Measurements from ENCODE around the gene MAP2K2.

Gene MAP2K2

DNA sequence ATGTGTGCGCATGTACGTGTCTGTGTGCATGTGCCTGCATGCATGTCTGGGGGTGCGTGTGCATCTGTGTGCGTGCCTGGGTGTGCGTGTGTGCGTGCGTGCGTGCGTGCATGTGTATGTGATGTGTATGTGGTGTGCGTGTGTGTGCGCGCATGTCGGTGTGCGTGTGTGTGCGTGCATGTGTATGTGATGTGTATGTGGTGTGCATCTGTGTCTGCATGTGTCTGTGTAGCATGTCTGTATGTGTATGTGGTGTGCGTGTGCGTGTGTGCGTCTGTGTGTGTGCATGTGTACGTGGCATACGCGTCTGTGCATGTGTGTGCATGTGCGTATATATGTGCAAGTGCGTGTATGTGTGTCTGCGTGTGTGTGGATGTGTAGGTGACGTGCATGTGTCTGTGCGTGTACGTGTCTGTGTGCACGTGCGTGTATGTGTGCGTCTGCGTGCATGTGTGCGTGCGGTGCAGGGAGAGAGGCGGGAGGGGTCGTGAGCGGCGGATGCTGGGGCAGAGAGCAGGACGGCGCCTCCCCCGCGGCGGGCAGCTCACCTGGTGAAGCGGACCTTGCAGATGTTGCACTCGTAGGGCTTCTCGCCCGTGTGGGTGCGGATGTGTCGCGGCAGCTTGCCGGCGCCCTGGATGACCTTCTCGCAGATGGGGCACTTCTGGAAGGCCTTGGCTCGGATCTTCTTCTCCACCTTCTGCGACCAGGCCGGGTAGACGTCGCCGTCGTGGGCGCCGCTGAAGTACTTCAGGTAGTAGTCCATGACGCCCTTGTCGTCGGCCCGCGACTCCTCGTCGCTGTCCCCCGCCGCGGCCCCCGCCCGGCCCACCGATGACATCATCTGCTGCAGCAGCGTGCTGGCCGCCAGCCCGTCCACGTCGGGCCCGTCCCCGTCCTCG is 70.2 kb downstream of the MAP2K2 start:
- TF ChIP-seq POLR2AphosphoS5 (IDR thresholded peaks at IDR 0.05; ENCODE audit: low read depth, low read length): no peak
- TF ChIP-seq FOXP2 (optimal IDR thresholded peaks at IDR 0.05; ENCODE audit: borderline replicate concordance, extremely low read depth, extremely low read length, insufficient read depth): no peak
- TF ChIP-seq TAF1 (IDR thresholded peaks at IDR 0.05; ENCODE audit: borderline replicate concordance, insufficient read depth, low read length): no peak
- TF ChIP-seq, protein P1, sequence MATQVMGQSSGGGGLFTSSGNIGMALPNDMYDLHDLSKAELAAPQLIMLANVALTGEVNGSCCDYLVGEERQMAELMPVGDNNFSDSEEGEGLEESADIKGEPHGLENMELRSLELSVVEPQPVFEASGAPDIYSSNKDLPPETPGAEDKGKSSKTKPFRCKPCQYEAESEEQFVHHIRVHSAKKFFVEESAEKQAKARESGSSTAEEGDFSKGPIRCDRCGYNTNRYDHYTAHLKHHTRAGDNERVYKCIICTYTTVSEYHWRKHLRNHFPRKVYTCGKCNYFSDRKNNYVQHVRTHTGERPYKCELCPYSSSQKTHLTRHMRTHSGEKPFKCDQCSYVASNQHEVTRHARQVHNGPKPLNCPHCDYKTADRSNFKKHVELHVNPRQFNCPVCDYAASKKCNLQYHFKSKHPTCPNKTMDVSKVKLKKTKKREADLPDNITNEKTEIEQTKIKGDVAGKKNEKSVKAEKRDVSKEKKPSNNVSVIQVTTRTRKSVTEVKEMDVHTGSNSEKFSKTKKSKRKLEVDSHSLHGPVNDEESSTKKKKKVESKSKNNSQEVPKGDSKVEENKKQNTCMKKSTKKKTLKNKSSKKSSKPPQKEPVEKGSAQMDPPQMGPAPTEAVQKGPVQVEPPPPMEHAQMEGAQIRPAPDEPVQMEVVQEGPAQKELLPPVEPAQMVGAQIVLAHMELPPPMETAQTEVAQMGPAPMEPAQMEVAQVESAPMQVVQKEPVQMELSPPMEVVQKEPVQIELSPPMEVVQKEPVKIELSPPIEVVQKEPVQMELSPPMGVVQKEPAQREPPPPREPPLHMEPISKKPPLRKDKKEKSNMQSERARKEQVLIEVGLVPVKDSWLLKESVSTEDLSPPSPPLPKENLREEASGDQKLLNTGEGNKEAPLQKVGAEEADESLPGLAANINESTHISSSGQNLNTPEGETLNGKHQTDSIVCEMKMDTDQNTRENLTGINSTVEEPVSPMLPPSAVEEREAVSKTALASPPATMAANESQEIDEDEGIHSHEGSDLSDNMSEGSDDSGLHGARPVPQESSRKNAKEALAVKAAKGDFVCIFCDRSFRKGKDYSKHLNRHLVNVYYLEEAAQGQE (IDR thresholded peaks at IDR 0.05; ENCODE audit: insufficient read depth in 1 of 2, low read depth in 2 of 2, low read length in 2 of 2): no peak
- TF ChIP-seq SIN3A (IDR thresholded peaks at IDR 0.05; ENCODE audit: borderline replicate concordance, insufficient read depth, low read length): no peak

DNA sequence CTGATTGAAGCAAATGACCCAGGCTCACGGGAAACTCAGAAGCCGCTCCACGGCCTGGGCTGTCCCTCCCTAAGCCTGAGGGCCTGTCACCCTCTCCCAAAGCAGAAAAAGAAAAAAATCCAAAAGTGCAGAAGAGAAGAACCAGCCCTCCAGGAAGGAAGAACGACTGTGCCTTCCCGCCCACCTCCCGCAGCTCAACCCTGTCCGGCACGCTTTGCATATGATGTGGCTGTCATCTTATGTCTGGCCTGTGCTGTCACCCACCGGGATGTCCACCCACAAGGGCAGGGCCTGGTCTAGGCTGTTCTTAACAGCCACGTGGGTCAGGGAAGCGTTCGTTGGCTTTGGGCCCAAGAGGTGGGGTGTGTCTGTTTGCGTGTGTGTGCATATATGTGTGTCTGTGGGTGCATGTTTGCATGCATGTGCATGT is 70.9 kb downstream of the MAP2K2 start:
- TF ChIP-seq, protein P1 (IDR thresholded peaks at IDR 0.05; ENCODE audit: insufficient read depth in 1 of 2, low read depth in 2 of 2, low read length in 2 of 2): no peak
- TF ChIP-seq POLR2AphosphoS5 (IDR thresholded peaks at IDR 0.05; ENCODE audit: low read depth, low read length) (no peak), TAF1 (IDR thresholded peaks at IDR 0.05; ENCODE audit: borderline replicate concordance, insufficient read depth, low read length) (no peak), SIN3A (IDR thresholded peaks at IDR 0.05; ENCODE audit: borderline replicate concordance, insufficient read depth, low read length) (no peak), FOXP2 (optimal IDR thresholded peaks at IDR 0.05; ENCODE audit: borderline replicate concordance, extremely low read depth, extremely low read length, insufficient read depth) (no peak)

DNA sequence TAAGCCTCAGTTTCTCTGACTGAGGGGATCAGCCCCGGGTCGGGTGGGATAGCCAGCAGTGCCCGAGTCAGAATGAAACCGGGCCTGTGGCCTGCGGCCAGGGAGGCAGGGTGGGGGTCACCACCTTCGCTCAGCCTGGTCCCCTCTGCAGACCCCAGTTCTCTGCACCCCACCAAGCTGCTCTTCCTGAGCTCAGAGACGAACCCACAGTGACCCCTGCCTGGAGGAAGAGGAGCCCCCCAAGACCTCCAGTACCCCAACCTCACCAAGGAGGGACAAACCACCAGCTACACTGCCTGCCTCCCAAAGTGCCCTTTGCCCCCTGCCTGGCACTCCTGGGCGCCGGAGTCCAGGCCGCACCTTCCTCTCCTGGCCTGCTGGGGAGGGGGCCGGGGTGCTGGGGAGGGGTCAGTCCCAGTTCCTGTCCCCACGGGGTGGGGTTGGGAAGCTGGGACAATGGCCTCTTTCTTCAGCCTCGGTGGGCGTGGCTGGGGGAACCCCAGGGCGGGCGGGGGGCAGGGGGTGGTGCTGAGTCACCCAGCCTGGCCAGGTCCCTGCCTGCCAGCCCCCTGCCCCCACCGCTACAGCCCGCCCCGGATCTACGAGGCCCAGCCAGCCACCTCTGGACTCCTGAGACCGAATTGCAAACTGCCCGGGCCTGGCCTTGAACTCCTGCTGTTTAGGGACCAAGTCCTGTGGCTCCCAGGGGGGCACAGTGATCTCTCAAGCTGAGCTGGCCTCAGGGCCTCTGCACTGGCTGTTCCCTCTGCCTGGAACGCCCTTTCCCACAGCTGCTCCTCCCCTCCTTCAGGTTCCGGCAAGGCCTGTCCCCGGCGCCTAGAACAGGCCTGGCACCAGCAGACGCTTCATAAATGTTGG is 71.6 kb downstream of the MAP2K2 start:
- TF ChIP-seq TAF1 (IDR thresholded peaks at IDR 0.05; ENCODE audit: borderline replicate concordance, insufficient read depth, low read length): no peak
- no peak for TF ChIP-seq POLR2AphosphoS5 (IDR thresholded peaks at IDR 0.05; ENCODE audit: low read depth, low read length)
- no peak for TF ChIP-seq FOXP2 (optimal IDR thresholded peaks at IDR 0.05; ENCODE audit: borderline replicate concordance, extremely low read depth, extremely low read length, insufficient read depth)
- TF ChIP-seq, protein P1 (IDR thresholded peaks at IDR 0.05; ENCODE audit: insufficient read depth in 1 of 2, low read depth in 2 of 2, low read length in 2 of 2): no peak
- no peak for TF ChIP-seq SIN3A (IDR thresholded peaks at IDR 0.05; ENCODE audit: borderline replicate concordance, insufficient read depth, low read length)

DNA sequence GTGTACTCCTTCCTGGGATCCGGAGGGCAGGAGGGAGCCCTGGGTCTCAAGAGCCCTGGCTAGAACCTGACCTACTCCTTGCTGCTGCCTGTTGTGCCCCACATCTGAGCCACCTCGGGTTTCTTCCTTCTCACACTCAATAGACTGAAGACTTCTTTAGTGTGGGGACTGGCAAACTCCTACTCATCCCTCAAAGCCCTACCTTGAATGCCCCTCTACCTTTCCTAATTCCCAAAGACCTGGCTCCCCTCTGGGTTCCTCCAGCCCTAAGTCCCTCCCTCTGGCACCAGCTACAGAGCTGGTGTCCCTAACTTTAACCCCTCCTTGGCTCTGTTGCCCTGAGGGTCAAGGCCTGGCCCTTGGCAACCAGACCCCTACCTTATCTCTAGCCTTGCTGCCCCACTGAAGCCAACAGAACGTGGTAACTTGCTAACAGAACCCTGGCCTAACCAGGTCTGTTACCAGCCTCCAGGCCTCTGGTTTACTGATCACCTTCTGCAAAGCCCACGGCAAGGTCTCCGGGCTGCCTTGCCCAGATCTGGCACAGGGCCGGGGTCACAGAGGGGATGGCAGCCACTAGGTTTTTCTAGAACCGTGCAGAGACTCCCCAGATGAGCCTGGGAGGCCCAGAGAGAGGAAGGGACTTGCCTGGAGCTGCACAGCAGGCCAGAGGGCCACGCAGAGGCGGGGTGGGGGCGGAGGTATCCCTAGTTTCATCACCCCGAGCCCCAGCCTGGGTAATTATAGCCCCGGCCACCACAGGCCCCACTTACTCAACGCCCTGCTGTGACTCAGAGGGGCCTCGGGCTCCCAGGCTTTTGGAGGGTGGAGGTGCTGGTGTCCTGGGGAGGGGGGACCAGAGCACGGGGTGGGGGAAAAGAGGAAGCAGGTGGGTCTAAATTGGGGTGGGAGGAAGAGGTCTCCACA is 72.5 kb downstream of the MAP2K2 start:
- TF ChIP-seq, protein P1 (IDR thresholded peaks at IDR 0.05; ENCODE audit: insufficient read depth in 1 of 2, low read depth in 2 of 2, low read length in 2 of 2): no peak
- TF ChIP-seq POLR2AphosphoS5 (IDR thresholded peaks at IDR 0.05; ENCODE audit: low read depth, low read length) (no peak), FOXP2 (optimal IDR thresholded peaks at IDR 0.05; ENCODE audit: borderline replicate concordance, extremely low read depth, extremely low read length, insufficient read depth) (no peak), SIN3A (IDR thresholded peaks at IDR 0.05; ENCODE audit: borderline replicate concordance, insufficient read depth, low read length) (no peak), TAF1 (IDR thresholded peaks at IDR 0.05; ENCODE audit: borderline replicate concordance, insufficient read depth, low read length) (no peak)
